A549 (cell line): ENCODE measurements around the gene CEP128.

Experiments
- MYC ChIP-seq: IDR thresholded peaks from 2 replicates; pipeline ENCODE4 v1.6.1; 2012; ENCODE audit warnings: mild to moderate bottlenecking, inconsistent platforms, low read length, improper control_type of control experiment, borderline replicate concordance
- PHF8 ChIP-seq: fragments of 200-600 bp; sonication (generic); IDR thresholded peaks from 2 replicates; pipeline ENCODE4 v1.6.1; 2016; ENCODE audit warnings: low read depth, mild to moderate bottlenecking, antibody characterized with exemption, moderate library complexity, borderline replicate concordance
- POLR2A ChIP-seq: IDR thresholded peaks from 2 replicates; pipeline ENCODE4 v1.6.1; 2012; ENCODE audit warnings: mild to moderate bottlenecking, low read length
- SMC3 ChIP-seq: fragments of >200 bp; sonication (Bioruptor Twin); formaldehyde crosslinking; IDR thresholded peaks from 3 replicates; pipeline ENCODE4 v1.6.1; 2018; ENCODE audit warnings: inconsistent platforms
- TF ChIP-seq, protein P1 (sequence below): fragments of >200 bp; sonication (Bioruptor Twin); formaldehyde crosslinking; IDR thresholded peaks from 3 replicates; pipeline ENCODE4 v1.5.1; 2016
- TF ChIP-seq, protein P2 (sequence below): IDR thresholded peaks from 2 replicates; pipeline ENCODE4 v1.6.1; 2012

DNA sequence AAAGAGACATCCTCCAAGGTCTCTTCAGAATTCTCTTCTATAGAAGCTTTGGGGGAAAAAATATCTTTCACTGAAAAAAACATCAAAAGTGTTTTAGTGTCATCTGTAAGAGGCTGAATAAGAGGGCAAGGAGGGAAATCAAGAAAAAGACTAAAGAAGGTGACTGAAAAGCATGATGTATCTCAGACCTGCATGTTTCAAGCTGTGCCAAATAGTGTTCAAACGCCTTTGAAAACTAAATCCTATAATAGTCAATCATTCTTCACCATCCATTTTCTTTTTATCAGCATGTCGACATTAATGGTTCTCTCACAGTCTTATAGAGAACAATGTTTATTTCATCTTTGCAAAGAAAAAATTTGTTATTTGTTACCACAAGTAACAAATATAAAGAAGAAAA is 94.5 kb downstream of the CEP128 start:
- TF ChIP-seq PHF8, result no peak
- TF ChIP-seq, protein P1, sequence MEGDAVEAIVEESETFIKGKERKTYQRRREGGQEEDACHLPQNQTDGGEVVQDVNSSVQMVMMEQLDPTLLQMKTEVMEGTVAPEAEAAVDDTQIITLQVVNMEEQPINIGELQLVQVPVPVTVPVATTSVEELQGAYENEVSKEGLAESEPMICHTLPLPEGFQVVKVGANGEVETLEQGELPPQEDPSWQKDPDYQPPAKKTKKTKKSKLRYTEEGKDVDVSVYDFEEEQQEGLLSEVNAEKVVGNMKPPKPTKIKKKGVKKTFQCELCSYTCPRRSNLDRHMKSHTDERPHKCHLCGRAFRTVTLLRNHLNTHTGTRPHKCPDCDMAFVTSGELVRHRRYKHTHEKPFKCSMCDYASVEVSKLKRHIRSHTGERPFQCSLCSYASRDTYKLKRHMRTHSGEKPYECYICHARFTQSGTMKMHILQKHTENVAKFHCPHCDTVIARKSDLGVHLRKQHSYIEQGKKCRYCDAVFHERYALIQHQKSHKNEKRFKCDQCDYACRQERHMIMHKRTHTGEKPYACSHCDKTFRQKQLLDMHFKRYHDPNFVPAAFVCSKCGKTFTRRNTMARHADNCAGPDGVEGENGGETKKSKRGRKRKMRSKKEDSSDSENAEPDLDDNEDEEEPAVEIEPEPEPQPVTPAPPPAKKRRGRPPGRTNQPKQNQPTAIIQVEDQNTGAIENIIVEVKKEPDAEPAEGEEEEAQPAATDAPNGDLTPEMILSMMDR, result no peak
- TF ChIP-seq POLR2A, result no peak
- TF ChIP-seq MYC, result no peak
- no peak for TF ChIP-seq SMC3
- TF ChIP-seq, protein P2, sequence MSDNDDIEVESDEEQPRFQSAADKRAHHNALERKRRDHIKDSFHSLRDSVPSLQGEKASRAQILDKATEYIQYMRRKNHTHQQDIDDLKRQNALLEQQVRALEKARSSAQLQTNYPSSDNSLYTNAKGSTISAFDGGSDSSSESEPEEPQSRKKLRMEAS, result no peak
